ENCODE measurements around the gene CDK5. TPM values are rescaled to one million over a fixed set of nuclear protein-coding genes. Genes with fewer than 3 reads are reported as not detected.

CDK5 gene
- 6.4 TPM for total RNA-seq

- DNase-seq: no peak
These were observed at the start of gene CDK5 for GRCh38 chr7:151057506-151057988. Gene CDK5 (minus strand): TSS chr7:151057897. CDS start chr7:151057848, 49 bp downstream.

GRCh38 chr7:151104411-151105235, 46.9 kb upstream of the CDK5 start:
- no peak for DNase-seq

- DNase-seq: no peak
These were observed 46.3 kb upstream of the CDK5 start for GRCh38 chr7:151103973-151104372.

- no peak for DNase-seq
These were observed 45.3 kb upstream of the CDK5 start for GRCh38 chr7:151102991-151103390.

- no peak for DNase-seq
These were observed 44.1 kb upstream of the CDK5 start for GRCh38 chr7:151101621-151102396.

GRCh38 chr7:151100921-151101320, 43.2 kb upstream of the CDK5 start:
- DNase-seq: no peak

GRCh38 chr7:151099486-151100211, 42.0 kb upstream of the CDK5 start:
- DNase-seq: no peak

- DNase-seq: no peak
These were observed 38.3 kb upstream of the CDK5 start for GRCh38 chr7:151095828-151096475.

- DNase-seq: no peak
These were observed 37.6 kb upstream of the CDK5 start for GRCh38 chr7:151095123-151095797.

GRCh38 chr7:151094675-151095074, 37.0 kb upstream of the CDK5 start:
- no peak for DNase-seq

- DNase-seq: no peak
These were observed 36.1 kb upstream of the CDK5 start for GRCh38 chr7:151093748-151094147.

GRCh38 chr7:151091988-151092387, 34.3 kb upstream of the CDK5 start:
- no peak for DNase-seq

GRCh38 chr7:151091431-151091830, 33.7 kb upstream of the CDK5 start:
- DNase-seq: no peak

GRCh38 chr7:151091003-151091402, 33.3 kb upstream of the CDK5 start:
- no peak for DNase-seq

GRCh38 chr7:151089893-151090730, 32.4 kb upstream of the CDK5 start:
- no peak for DNase-seq

GRCh38 chr7:151088856-151089699, 31.4 kb upstream of the CDK5 start:
- DNase-seq: peak; percentile 40

- no peak for DNase-seq
These were observed 30.5 kb upstream of the CDK5 start for GRCh38 chr7:151088019-151088855.

GRCh38 chr7:151087245-151088018, 29.7 kb upstream of the CDK5 start:
- DNase-seq: peak; percentile 10
